ENCODE measurements around the gene RTN4.
A peak's percentile ranks its signal among the peaks of the same experiment; 100 is the strongest.
"Not testable (repeated sequence)": the region's sequence is repeated elsewhere in the genome, so short reads cannot be mapped to it uniquely, and the experiment has no call there.

Gene RTN4, protein sequence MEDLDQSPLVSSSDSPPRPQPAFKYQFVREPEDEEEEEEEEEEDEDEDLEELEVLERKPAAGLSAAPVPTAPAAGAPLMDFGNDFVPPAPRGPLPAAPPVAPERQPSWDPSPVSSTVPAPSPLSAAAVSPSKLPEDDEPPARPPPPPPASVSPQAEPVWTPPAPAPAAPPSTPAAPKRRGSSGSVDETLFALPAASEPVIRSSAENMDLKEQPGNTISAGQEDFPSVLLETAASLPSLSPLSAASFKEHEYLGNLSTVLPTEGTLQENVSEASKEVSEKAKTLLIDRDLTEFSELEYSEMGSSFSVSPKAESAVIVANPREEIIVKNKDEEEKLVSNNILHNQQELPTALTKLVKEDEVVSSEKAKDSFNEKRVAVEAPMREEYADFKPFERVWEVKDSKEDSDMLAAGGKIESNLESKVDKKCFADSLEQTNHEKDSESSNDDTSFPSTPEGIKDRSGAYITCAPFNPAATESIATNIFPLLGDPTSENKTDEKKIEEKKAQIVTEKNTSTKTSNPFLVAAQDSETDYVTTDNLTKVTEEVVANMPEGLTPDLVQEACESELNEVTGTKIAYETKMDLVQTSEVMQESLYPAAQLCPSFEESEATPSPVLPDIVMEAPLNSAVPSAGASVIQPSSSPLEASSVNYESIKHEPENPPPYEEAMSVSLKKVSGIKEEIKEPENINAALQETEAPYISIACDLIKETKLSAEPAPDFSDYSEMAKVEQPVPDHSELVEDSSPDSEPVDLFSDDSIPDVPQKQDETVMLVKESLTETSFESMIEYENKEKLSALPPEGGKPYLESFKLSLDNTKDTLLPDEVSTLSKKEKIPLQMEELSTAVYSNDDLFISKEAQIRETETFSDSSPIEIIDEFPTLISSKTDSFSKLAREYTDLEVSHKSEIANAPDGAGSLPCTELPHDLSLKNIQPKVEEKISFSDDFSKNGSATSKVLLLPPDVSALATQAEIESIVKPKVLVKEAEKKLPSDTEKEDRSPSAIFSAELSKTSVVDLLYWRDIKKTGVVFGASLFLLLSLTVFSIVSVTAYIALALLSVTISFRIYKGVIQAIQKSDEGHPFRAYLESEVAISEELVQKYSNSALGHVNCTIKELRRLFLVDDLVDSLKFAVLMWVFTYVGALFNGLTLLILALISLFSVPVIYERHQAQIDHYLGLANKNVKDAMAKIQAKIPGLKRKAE

DNA sequence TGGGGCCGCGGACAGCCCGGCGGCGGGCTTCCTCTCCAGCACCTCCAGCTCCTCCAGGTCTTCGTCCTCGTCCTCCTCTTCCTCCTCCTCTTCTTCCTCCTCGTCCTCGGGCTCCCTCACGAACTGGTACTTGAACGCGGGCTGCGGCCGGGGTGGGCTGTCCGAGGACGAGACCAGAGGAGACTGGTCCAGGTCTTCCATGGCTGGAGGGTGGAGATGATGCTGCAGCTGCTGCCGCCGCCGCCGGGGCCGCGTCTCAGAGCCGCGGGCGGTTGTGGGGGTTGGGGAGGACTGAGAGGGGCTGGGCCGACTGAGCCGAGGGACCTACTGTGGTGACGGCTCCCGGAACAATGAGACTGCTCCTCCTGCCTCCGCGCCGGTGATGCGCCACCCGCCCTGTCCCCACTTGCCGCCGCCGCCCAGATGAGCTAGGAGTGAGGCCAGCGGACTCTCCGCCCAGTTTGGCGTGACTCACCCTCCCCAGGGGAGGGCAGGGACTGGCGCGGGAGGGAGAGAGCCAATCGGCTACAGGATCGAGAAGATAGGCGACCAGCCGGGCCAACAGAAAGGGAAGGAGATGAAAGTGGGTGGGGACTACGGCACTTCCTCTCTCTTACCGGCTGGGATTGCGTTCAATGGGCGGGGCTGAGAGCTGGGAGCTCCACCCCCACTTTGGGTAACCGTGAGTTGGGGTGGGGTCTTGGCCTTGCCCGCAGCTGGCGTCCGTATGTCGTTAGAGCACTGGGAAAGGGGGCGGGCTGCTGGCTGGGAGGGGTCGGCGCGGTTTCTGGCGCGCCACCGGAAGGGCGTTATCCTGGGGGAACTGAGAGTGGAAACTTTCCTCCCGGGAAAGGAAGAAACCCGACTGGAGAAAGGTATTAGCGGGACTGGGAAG, at the start of gene RTN4:
TSS of gene RTN4 (minus strand) at position 352 of the 895 bp plus-strand sequence. CDS start at position 201, 151 bp downstream.
- DNase-seq, result peak; percentile 99

DNA sequence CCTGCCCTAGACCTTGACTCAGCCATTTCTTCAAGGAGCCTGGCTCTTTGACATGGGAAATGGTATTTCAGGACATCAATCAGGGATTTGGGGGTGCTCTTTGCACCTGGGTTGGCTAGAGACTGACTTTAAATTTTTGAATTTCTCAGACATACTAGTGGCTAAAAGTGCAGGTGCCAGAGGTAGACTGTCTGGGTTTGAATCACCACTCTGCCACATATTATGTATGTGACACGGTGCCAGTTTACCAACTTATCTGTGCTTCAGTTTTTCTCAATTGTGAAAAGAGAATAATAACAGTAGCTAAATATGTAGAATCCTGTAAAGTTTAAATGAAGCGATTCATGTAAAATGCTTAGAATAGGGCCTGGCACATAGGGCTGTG, 49.2 kb upstream of the RTN4 start:
- no peak for DNase-seq

DNA sequence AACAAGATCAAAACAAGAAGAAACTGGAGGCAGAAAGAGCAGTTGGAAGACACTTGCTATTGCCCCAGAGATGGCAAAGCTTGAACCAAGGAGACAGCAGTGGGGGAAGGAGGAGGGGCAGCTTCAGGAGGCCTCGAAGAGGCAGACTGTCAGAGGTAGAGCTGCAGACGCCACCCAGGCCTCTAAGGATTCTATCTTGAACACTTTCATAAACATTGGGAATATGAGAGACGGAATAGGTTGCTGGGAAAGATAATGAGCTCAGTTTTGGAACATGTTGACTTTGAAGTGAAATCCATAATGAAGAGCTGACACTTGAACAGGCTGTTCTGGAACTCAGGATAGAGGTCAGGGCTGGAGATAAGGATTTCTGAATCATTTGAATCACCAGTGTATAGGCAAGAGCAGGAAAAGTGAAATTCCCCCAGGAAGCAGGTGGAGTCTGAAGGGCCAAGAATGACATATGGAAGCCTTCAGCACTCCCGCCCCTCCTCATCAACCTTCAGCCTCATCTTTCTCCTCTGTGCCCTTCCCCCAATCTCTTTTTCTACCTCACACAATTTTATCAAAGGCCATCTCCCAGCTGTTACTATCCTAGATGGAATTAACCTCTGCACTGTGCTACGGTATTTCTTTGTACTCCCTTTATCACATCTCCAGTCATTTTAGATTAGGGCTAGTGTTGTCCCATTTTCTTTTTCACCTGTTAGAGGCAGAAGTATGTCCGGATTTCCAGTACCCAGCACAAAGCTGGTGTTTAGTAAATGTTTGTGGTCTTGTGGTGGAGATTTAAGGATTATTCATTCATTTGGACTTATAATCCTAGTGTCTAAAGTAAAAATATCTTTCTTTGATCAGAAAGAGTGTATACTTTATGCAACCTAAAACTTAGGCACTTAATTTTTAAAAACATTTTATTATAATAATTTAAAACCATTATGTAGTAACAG, 47.5 kb upstream of the RTN4 start:
- DNase-seq, result peak; percentile 78

DNA sequence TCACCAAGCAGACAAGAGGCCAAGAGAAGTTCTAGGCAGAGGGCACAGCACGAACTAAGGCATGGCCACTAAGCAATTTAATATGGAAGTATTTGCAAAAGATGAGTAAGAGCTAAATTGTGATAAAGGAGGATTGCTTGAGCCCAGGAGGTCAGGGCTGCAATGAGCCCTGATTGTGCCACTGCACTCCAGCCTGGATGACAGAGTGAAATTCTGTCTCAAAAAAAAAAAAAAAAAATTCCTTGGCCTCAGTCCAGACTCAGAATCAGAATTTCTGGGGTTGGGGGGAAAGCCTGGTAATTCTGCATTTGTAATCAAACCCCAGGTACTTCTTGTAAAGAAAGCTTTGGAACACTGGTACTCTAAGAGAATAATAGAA, 46.8 kb upstream of the RTN4 start:
- no peak for DNase-seq

DNA sequence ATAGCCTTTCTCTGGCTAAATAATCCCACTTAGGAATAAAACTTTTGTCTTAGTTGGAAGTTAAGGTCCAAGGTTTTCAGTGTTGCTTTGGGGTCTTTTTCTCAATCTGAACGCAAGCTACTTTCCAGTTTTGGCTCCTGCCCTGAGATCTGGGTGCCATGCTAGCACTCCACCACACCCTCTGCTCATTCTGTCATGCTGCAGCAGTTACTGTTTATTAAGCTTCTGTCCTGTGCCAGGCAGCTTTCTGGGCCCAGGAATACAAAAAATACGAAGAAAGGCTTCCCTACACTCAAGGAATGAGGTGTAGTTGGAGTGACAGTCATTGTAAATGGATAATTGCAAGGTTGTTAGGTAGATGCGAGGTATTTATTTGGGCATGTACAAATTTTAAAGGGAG, 46.3 kb upstream of the RTN4 start:
- no peak for DNase-seq

DNA sequence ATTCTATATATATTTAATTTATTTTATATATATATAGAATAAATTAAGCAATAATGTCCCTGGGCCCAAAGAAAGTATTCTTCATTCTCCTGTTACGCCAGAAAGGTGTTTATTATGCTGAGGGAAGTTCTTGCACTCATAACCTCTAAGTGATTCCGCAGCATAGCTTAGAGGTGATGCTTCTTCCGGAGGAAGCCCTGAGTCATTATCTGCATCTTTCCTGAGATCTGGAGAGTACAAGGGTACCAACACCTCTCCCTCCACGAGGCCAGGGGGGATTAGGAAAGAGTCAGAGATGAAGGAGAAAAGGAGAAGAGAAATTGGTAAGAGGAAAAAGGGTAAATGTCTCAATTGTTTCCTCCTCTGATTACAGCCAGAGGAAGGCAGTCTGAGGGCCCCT, 43.1 kb upstream of the RTN4 start:
- DNase-seq, result no peak

DNA sequence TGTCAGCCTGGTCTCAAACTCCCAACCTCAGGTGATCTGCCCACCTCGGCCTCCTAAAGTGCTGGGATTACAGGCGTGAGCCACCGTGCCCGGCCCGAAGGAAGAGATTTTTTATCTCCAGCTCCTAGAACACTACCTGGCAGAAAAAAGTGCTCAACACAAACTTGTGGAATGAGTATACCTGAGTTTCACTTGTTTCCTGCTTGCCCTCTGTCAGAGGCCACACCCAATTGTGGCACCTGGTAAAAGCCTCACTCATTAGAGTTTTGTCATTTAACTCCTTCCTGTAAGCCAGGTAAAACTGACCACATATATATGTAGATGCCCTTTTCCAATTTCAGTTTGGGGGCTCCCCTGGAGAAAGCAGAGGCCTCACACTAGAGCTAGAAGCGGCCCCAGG, 42.2 kb upstream of the RTN4 start:
- no peak for DNase-seq

DNA sequence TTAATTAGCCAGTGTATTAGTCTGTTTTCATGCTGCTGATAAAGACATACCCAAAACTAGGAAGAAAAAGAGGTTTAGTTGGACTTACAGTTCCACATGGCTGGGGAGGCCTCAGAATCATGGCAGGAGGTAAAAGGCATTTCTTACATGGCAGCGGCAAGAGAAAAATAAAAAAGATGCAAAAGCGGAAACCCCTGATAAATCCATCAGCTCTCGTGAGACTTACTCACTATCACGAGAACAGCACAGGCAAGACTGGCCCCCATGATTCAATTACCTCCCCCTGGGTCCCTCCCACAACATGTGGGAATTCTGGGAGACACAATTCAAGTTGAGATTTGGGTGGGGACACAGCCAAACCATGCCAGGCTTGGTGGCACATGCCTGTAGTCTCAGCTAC, 41.4 kb upstream of the RTN4 start:
- not testable (repeated sequence) for DNase-seq

DNA sequence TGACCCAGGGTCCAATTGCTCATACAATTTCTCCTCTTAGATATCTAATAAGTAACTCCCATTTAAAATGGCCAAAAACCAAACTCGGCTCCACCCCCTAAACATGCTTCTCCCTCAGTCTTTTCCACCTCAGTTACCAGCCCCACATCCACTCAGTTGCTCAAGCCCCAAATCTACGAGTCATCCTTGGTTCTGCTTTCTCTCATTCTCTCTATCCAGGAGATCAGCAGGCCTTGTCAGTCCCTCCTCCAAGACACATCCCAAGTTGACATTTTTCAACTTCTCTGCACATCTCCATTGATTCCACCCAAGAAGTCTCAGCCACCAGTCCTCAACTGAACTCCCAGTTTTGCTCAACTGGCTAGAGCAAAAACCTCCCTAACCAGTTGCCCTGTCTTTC, 40.5 kb upstream of the RTN4 start:
- DNase-seq, result no peak

DNA sequence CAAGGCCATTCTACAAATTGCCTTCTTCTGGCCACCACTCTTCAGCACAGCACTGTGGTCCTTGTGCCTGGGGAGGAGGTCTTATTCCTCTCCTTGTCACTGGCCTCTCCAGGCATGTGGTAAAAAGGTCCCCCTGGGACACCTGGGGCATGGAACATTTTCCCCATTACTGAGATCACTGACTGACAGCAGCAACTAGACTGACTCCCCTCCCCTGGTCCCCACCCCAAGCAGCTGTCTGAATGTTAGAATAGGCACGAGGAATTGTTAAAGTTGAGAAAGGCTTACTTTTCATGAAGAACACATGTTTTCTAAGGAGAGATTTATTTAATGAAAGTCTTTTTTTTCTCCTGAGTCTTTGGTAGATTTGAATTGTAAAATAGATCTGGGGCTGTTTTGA, 39.5 kb upstream of the RTN4 start:
- no peak for DNase-seq

DNA sequence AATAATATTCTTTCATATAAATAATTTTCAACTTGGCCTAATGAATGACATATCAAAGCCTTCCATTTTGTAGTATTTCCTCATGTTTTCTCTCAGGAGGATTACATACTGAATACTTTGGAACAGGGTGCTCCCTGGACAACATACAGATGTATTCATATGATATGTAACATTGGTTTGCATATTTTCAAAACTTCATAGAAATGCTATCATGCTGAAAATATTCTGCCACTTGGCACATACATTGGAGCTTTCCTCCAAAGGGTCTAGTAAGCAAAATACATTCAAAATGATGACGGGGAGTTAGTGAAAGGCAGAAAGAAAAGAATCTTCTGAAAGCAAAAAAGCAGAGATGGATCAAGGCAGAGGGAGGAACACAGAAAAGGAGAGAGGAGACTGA, 38.1 kb upstream of the RTN4 start:
- DNase-seq, result no peak

DNA sequence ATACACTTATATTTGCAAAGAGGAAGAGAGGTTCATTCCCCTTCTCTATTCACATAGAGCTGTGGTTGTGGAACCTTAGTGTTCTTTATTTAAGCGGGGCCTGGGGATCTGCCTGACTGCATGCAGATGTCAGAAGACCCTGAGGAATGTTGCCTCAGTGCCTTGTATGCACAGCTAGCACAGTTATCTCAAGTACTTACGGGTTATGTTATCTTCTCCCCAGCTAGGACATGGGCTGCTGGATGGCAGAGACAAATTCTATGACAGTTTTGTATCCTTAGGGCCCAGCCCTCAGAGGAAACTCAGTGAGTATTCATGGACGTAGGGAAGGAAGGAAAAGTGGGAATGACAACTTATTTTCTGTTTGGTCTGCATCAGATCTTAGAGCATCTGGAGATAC, 37.7 kb upstream of the RTN4 start:
- no peak for DNase-seq

DNA sequence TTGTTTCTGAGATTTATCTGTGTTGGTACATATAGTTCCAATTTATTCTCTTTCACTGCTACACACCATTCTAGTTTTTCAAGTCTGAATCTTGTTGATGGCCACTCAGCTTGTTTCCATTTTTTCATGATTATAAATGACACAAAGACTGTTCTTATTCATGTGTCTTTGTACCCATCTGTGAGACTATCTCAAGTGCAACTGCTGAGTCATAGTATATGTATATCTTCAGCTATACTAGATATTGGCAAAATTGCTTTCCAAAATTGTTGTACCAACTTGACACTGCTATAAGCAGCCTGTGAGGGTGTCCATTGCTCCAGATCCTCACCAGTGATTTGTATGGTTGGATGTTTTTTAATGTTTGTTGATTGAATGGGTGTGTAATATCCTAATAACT, 37.2 kb upstream of the RTN4 start:
- DNase-seq, result no peak

DNA sequence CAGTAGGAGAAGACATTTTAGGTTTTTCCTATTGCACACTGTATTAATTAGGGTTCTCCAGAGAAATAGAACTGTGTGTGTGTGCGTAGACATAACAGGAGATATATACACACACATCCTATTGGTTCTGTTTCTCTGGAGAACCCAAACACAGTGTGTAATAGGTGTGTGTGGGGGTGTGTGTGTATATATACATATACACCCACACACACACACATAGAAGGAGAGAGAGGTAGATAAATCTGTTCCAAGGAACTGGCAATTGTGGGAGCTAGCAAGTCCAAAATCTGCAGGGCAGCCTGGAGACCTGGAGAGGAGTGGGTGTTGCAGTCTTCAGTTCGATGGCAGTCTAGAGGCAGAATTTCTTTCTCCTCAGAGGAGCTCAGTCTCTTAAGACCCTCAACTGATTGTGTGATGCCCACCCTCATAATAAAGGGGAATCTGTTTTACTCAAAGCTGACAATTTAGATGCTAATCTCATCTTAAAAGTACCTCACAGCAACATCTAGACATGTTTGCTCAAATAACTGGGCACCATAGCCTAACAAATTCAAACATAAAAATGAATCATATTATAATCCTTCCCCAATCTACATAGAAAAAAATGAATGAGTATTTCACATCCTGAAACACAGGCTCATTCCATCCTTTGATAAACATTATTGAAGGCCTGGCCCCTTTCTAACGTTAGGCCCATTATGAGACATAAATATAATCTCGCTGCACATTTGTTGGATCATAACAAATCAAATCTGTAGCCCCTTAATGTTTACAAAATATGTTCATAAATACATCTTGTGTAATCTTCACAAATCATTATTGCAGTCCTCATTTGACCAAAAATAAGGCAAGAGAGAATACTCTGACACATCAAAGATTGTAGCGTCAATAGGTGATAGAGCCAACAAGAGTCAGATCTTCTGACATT, 35.1 kb upstream of the RTN4 start:
- no peak for DNase-seq

DNA sequence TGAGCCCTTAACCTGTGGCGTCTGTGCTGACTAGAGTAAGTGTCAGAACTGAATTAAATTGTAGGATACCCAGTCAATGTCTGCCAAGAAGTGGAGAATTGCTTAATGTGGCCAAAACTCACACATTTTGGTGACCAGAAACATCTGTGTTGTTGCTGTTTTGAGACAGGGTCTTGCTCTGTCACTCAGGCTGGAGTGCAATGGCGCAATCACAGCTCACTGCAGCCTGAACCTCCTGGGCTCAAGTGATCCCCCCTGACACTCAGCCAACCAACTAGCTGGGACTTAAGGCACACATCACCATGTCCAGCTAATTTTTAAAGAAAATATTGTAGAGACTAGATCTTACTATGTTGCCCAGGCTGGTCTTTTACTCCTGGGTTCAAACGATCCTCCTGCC, 34.4 kb upstream of the RTN4 start:
- no peak for DNase-seq

DNA sequence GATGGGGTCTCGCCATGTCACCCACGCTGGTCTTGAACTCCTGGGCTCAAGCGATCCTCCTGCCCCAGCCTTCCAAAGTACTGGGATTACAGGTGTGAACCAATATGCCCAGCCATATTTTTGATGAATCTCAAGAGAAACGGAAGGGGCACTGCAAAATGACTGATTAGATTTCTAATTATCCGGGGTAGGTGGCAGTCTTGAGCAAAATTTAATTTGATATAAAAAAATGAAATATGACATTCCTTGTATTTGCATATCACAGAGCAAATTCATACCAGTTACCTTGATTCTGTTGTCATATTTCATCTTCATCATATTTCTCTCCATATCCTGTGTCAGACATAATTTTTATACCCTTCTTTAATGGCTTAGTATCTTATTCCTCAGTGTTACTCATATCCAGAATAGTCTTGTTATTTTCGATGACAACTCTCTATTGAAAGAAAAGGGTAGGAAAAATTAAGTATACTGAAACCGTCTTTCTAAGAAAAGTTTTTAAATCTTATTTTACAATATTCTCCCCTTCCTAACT, 30.0 kb upstream of the RTN4 start:
- DNase-seq, result no peak

DNA sequence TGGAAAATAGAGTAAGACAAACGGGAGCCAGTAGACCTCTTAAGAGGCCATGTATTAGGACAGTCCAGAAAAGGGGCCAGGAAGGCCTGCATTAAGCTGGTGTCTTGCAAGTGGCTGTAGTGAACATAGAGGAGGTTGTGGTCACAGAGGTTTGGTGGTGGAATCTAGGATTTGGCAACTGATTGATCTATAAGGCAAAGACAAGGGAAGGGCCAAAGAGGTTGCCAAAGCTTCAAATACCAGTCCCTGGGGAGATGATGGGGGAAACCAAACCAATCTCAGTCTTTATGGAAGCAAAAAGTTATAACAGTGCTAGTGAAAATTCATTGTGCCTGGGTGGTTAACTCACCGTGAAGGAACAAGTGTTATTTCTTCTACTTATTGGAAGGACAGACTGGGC, 28.7 kb upstream of the RTN4 start:
- DNase-seq, result no peak

DNA sequence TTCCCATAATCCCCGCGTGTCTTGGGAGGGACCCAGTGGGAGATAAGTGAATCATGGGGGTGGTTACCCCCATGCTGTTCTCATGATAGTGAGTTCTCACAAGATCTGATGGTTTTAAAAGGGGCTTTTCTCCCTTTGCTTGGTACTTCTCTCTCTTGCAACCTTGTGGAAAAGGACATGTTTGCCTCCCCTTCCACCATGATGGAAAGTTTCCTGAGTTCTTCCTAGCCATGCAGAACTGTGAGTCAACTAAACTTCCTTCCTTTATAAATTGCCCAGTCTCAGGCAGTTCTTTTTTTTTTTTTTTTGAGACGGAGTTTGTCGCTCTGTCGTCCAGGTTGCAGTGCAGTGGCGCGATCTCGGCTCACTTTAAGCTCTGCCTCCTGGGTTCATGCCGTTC, 26.5 kb upstream of the RTN4 start:
- DNase-seq, result no peak

DNA sequence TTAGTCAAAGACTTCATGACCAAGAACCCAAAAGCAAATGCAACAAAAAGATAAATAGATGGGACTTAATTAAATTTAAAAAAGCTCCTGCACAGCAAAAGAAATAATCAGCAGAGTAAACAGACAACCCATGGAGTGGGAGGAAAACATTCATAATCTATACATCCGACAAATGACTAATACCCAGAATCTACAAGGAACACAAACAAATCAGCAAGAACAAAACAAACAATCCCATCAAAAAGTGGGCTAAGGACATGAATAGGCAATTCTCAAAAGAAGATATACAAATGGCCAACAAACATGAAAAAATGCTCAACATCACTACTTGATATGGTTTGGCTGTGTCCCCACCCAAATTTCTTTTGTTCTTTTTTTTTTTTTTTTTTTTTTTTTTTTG, 25.8 kb upstream of the RTN4 start:
- not testable (repeated sequence) for DNase-seq
